Measurements from ENCODE around the gene PATZ1.

DNA sequence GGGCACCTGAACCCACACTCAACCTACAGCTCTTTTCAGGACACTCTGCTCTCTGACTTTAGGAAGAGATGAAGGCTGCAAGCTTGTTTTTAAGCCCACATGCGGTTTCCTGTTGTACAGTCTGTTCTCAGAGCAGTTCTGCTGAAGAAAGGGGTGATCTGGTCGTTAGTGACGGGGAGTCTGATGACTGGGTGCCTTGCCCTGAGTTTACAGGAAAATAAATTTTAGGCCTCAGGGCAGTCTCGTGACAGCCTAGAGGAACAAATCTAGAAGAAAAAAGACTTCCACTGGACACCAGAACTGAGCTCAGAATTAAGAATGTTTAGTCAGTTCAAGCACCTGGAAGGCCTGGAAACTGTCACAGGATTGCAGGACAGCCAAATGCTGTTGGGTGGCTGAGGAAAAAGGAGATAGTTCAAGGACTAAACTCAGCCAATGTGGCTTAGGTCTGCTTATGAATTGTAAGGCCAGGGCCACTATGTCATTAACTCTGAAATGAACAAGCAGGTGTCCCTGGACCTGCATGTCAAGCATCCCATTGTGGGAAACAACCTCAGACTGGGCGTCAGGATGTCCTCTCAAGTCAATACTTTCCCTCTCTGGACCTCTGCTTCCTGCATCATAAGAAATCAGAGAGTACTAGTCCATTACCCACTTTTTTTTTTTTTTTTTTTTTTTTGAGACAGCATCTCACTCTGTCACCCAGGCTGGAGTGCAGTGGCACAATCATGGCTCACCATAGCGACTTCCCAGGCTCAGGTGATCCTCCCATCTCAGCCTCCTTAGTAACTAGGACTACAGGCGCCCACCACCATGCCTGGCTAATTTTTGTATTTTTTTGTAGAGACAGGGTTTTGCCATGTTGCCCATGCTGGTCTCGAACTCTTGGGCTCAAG lies 59.5 kb downstream of the PATZ1 start:
- TF ChIP-seq CTCF (tag by site-specific recombination; IDR thresholded peaks at IDR 0.05) = no peak
- TF ChIP-seq ZBTB7A (tag by site-specific recombination; IDR thresholded peaks at IDR 0.05; ENCODE audit: low read depth) = no peak
- no peak for TF ChIP-seq ZNF529 (tag by site-specific recombination; IDR thresholded peaks at IDR 0.05; ENCODE audit: insufficient replicate concordance)
- no peak for TF ChIP-seq YY1 (tag by site-specific recombination; IDR thresholded peaks at IDR 0.05)
